Heart left ventricle (tissue), 16 donors: ENCODE results near the gene PIAS4. TPM values are rescaled to one million over a fixed set of nuclear protein-coding genes. Genes with fewer than 3 reads are reported as not detected.

ENCODE experiments used
- ATAC-seq, 4 donors: fragments of 200-7000 bp; cut with Tn5 transposase; one replicate each; pipeline ENCODE4 v1.9.1; 2020 to 2022; ENCODE audit warnings: moderate library complexity in 4 of 4, mild to moderate bottlenecking in 3 of 4, moderate number of reproducible peaks in 1 of 4
- DNase-seq, 5 donors: peaks; one replicate each; pipeline ENCODE4 v3.0.0-alpha.2; 2020
- H3K27ac ChIP-seq, 12 donors: fragments of 200-600 bp; sonication (generic) in 4 of 12; one replicate each; pipeline versions ENCODE4 v1.5.0 to v1.8.0; 2016 to 2022; ENCODE audit warnings: mild to moderate bottlenecking in 2 of 12
- H3K27me3 ChIP-seq, 9 donors: fragments of 200-600 bp; sonication (generic) in 2 of 9; one replicate each; pipeline versions ENCODE4 v1.5.1 to v1.8.0; 2016 to 2022; ENCODE audit warnings: mild to moderate bottlenecking in 3 of 9
- H3K36me3 ChIP-seq, 9 donors: fragments of 200-600 bp; sonication (generic) in 2 of 9; one replicate each; pipeline versions ENCODE4 v1.5.0 to v1.8.0; 2018 to 2022; ENCODE audit warnings: mild to moderate bottlenecking in 2 of 9
- H3K4me1 ChIP-seq, 12 donors: fragments of 200-600 bp; sonication (generic) in 4 of 12; one replicate each; pipeline versions ENCODE4 v1.5.0 to v1.8.0; 2016 to 2022; ENCODE audit warnings: mild to moderate bottlenecking in 3 of 12
- H3K4me3 ChIP-seq, 12 donors: fragments of 200-600 bp; sonication (generic) in 4 of 12; one replicate each; pipeline versions ENCODE4 v1.5.0 to v1.8.0; 2017 to 2022; ENCODE audit warnings: mild to moderate bottlenecking in 9 of 12, moderate library complexity in 4 of 12
- H3K9me3 ChIP-seq, 12 donors: fragments of 200-600 bp; sonication (generic) in 4 of 12; one replicate each; pipeline versions ENCODE4 v1.5.0 to v1.8.0; 2016 to 2022; ENCODE audit warnings: mild to moderate bottlenecking in 1 of 12
- CTCF ChIP-seq, 12 donors: fragments of 200-600 bp; sonication (generic) in 4 of 12; IDR thresholded peaks; one replicate each; pipeline versions ENCODE4 v1.5.0 to v1.8.0; 2018 to 2022; ENCODE audit warnings: antibody characterized with exemption in 12 of 12, mild to moderate bottlenecking in 5 of 12
- POLR2A ChIP-seq, 2 donors: fragments of 450-650 bp; IDR thresholded peaks; one replicate each; pipeline ENCODE4 v1.6.1; 2017; ENCODE audit warnings: antibody characterized with exemption in 2 of 2, mild to moderate bottlenecking in 2 of 2, moderate library complexity in 2 of 2
- WGBS, 4 donors: extraction: QIAGEN DNeasy Blood & Tissue Kit in 2 of 4; methylation state at CpG; one replicate each; pipeline versions ENCODE4 v1.1.5 to v1.1.7; 2013 to 2018; 5-methylcytosine and 5-hydroxymethylcytosine counted together
- intact Hi-C, 10 donors: fragments of 100-400 bp; cut with DNase I; formaldehyde crosslinking; loops; one replicate each; pipeline versions ENCODE4 v1.11.1 to v1.14.2; 2022
- polyA plus RNA-seq, 2 donors: library from polyadenylated mRNA; stranded (reverse); fragments of 200-250 nt; gene quantifications; one replicate each; pipeline ENCODE4 v1.2.3, GENCODE V29; 2013
- total RNA-seq, 9 donors: library from RNA; depleted of rRNA in 2 of 9; stranded (reverse); fragments of >200 nt in 2 of 9; fragmentation: NEBNext Ultra II Directional in 3 of 9; extraction: Animal tissue kit (Norgen Biotek cat#: 25700) in 3 of 9; gene quantifications; one replicate each; pipeline versions ENCODE4 v1.1.0 to v1.2.4, GENCODE V29; 2016 to 2023
- donor health status: ischemic (EF 13 %, LVEDD 7.1; RV severe dilation, severe dysfunction).
- donor health status: healthy with polysubstance abuse.
- donor health status: DM: no; HTN: yes; CAD: no.
- donor health status: DM: no; HTN: no; CAD: no.
- donor health status: ischemic (EF 25% LVEDD 6.9; RV normal size, moderate dysfunction).
- donor health status: ischemic (EF 25% LVEDD 5.7; RV mildly dilated, moderate dysfunction).
- donor health status: healthy.
- donor health status: DM: yes; HTN: yes; CAD: no.
- donor health status: ischemic (EF 35%, LVEDD 5.7; RV mildly dilated, moderate dysfunction).
- donor health status: nonischemic (EF 11% LVEDD 7.7; RV severe dilation, severe dysfunction).
- donor health status: DM: yes; HTN: yes; CAD: no.
- donor health status: PGD.
- donor health status: ischemic (EF 29% LVEDD 5.4; RV normal size, mild dysfunction).
- donor health status: nonischemic (EF 23%, LVEDD 6.1; RV moderate dilation, normal function).

The PIAS4 gene
- total and polyA plus RNA-seq, 11 donors = 12.3 to 19.1 (median 15.3) TPM

GRCh38 chr19:4023600-4024398 is 16.3 kb downstream of the PIAS4 start:
- Histone ChIP-seq H3K27me3 (no peaks in the 10 kb centered on the region), H3K27ac (peak overlapping the region in 11 of 12 donors; percentile 1 to 78 (median 56)), H3K4me1 (peaks cover 0 to 28% (median 6%) of the 10 kb centered on the region in 12 donors), H3K4me3 (peak overlapping the region in 4 of 12 donors; percentile 5 to 20 (median 12)), H3K36me3 (peaks cover 0 to 41% (median 30%) of the 10 kb centered on the region in 9 donors), H3K9me3 (peaks cover 0 to 13% (median 0%) of the 10 kb centered on the region in 12 donors)
- TF ChIP-seq POLR2A (IDR thresholded peaks at IDR 0.05) (peak in 1 of 2 donors; percentile 20), CTCF (IDR thresholded peaks at IDR 0.05) (no peak)
- 59 to 72% (median 68%) methylated on average over 19 to 34 of the region's 34 CpGs for WGBS, 4 donors
- intact Hi-C loops = loop anchor here in 1 of 10 donors (5.0 kb wide), 1 partner anchor 34 kb away; no protein-coding TSS in a partner anchor
- ATAC-seq = peak; percentile 21 to 80 (median 52)
- DNase-seq = peak in 3 of 5 donors; percentile 50 to 60 (median 59)

GRCh38 chr19:4025317-4025716 is 17.8 kb downstream of the PIAS4 start:
- peak in 1 of 4 donors; percentile 19 for ATAC-seq
- 62 to 74% (median 71%) methylated on average over 5 to 11 of the region's 11 CpGs for WGBS, 4 donors
- H3K27ac ChIP-seq = no peak overlapping the region
- H3K9me3 ChIP-seq = peaks cover 0 to 13% (median 0%) of the 10 kb centered on the region in 12 donors
- H3K36me3 ChIP-seq = peaks cover 0 to 56% (median 42%) of the 10 kb centered on the region in 9 donors
- no peak for TF ChIP-seq CTCF (IDR thresholded peaks at IDR 0.05)
- TF ChIP-seq POLR2A (IDR thresholded peaks at IDR 0.05) = no peak
- no peak overlapping the region for H3K4me3 ChIP-seq
- no peaks in the 10 kb centered on the region for H3K27me3 ChIP-seq
- intact Hi-C loops = no loop called here
- no peak for DNase-seq
- peaks cover 0 to 16% (median 5%) of the 10 kb centered on the region in 12 donors for H3K4me1 ChIP-seq

GRCh38 chr19:4027146-4027545 is 19.6 kb downstream of the PIAS4 start:
- peaks cover 0 to 68% (median 59%) of the 10 kb centered on the region in 9 donors for H3K36me3 ChIP-seq
- H3K27ac ChIP-seq = no peak overlapping the region
- whole genome bisulfite sequencing, 4 donors = 92 to 95% (median 93%) methylated on average over 16 of the region's 16 CpGs
- TF ChIP-seq POLR2A (IDR thresholded peaks at IDR 0.05) (no peak), CTCF (IDR thresholded peaks at IDR 0.05) (no peak)
- no peak for ATAC-seq
- intact Hi-C loops = no loop called here
- no peaks in the 10 kb centered on the region for H3K27me3 ChIP-seq
- H3K4me3 ChIP-seq = no peak overlapping the region
- DNase-seq = no peak
- peaks cover 0 to 5% (median 0%) of the 10 kb centered on the region in 12 donors for H3K9me3 ChIP-seq
- peaks cover 0 to 16% (median 5%) of the 10 kb centered on the region in 12 donors for H3K4me1 ChIP-seq
